HepG2 (cell line): Measurements from ENCODE around the gene FETUB.

Experiments
- ELK4 ChIP-seq: sonication (generic); formaldehyde crosslinking; IDR thresholded peaks from 2 replicates; pipeline ENCODE4 v1.9.0; 2021; ENCODE audit warnings: missing genetic modification reagents, borderline replicate concordance
- KLF6 ChIP-seq: IDR thresholded peaks from 2 replicates; pipeline ENCODE4 v1.8.0; 2016; ENCODE audit warnings: missing biosample characterization, missing genetic modification reagents
- ZNF253 ChIP-seq: sonication (generic); formaldehyde crosslinking; IDR thresholded peaks from 2 replicates; pipeline ENCODE4 v1.8.0; 2022; ENCODE audit warnings: mild to moderate bottlenecking, missing genetic modification reagents, borderline replicate concordance

GRCh38 chr3:186638259-186638658, 1.9 kb upstream of the FETUB start:
- TF ChIP-seq KLF6 (CRISPR knock-in tag) = no peak
- TF ChIP-seq ELK4 = no peak
- TF ChIP-seq ZNF253 (CRISPR knock-in tag) = no peak
